GM13977 (cell line): Measurements from ENCODE around the gene IFNA6.

Experiments
- DNase-seq: peaks from one replicate; pipeline ENCODE4 v3.0.0; 2012; ENCODE audit warnings: low spot score
- CTCF ChIP-seq: IDR thresholded peaks from 2 replicates; pipeline ENCODE4 v1.5.1; 2012; ENCODE audit warnings: mild to moderate bottlenecking, control low read depth; ENCODE audit not compliant: insufficient read depth; ENCODE audit errors: extremely low read depth, missing control alignments
- in situ Hi-C: fragments of 300-500 bp; cut with MboI; formaldehyde crosslinking; loops from one replicate; pipeline ENCODE4 v1.12.0; 2022; ENCODE audit warnings: low sequenced_read_pairs, low pct_unique_long_range_greater_than_20kb, mixed read lengths, inconsistent platforms; ENCODE audit not compliant: unreplicated experiment

The IFNA6 gene

GRCh38 chr9:21348430-21348970, 2.2 kb downstream of the IFNA6 start:
- TF ChIP-seq CTCF, result no peak
- in situ Hi-C loops, result no loop called here

GRCh38 chr9:21340735-21341134, 10.0 kb downstream of the IFNA6 start:
- DNase-seq, result no peak
- in situ Hi-C loops, result no loop called here
- TF ChIP-seq CTCF, result no peak

More at GRCh38 chr9:21348430-21348970, 2.2 kb downstream of the IFNA6 start:
- DNase-seq, result no peak

GRCh38 chr9:21336457-21336856, 14.2 kb downstream of the IFNA6 start:
- no peak for DNase-seq
- TF ChIP-seq CTCF, result no peak
- in situ Hi-C loops, result loop anchor here (10.0 kb wide), 2 partner anchors 58 to 108 kb away; partner anchors contain the start of gene IFNA1

- in situ Hi-C loops, result loop anchor here (10.0 kb wide), 2 partner anchors 60 to 110 kb away; partner anchors contain the start of gene IFNA1
- no peak for TF ChIP-seq CTCF
- peak; percentile 88 for DNase-seq
These were observed 15.7 kb downstream of the IFNA6 start, which contains the start of gene KLHL9 for GRCh38 chr9:21334701-21335632. Gene KLHL9, minus strand, starts transcription at chr9:21335404. Its CDS starts 545 bp downstream, at chr9:21334859.

- in situ Hi-C loops, result loop anchor here (10.0 kb wide), 2 partner anchors 62 to 112 kb away; partner anchors contain the start of gene IFNA1
These were observed 17.5 kb downstream of the IFNA6 start for GRCh38 chr9:21333226-21333625.

More at GRCh38 chr9:21333226-21333625, 17.5 kb downstream of the IFNA6 start:
- TF ChIP-seq CTCF, result no peak
- no peak for DNase-seq
